Stimulated activated CD8-positive, alpha-beta memory T cell treated with anti-CD3 and anti-CD28 coated beads, Interleukin-4, amount 100 ng/mL, for 1 hour (primary cell): ENCODE measurements around the gene CWF19L1.
"Not testable (repeated sequence)": the region's sequence is repeated elsewhere in the genome, so short reads cannot be mapped to it uniquely, and the experiment has no call there.

Experiments used
- DNase-seq, 2 donors: peaks; one replicate each; pipeline ENCODE4 v3.0.0-alpha.2; 2020; ENCODE audit warnings: low read depth in 2 of 2, low spot score in 1 of 2

The CWF19L1 gene

DNA sequence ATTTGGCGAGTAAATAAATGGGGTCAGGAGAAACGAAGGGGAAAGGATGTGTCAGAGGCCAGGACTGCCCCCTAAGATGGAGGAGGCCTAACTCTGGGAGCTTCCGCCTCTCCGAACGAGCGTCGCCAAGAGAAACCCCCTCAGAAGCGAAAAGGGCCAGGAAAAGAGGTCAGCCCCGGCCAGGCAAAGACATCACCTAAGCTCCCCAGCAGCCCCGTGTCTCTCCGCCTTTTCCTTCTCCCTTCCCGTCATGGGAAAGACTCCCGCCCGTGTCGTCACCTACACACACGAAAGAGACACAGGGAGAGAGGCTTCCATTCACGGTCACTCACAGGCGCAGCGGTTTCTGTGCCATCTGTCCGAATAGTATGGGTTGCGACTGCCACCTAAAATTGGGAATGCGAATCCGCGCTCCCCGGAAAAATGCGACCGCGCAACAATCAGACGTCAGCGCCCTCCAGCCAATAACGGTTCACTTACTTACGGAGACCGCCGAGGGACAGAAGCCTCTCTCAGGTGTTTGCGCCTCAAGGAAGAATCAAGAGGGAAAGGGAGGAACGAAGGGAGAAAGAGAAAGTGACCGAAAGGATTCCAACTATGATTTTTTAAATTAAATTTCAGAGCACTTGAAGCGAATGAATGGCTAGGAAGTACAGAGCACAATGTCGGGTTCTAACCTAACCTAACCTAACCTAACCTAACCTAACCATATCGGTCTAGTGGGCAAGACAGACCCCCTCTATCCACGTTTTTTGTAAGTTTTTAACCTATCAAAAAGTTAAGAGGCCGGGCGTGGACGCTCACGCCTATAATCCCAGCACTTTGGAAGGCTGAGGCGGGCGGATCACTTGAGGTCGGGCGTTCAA lies at the start of gene CWF19L1:
TSS of gene CWF19L1 (minus strand) at position 400 of the 866 bp plus-strand sequence. CDS start at position 355, 45 bp downstream.
- DNase-seq, result peak; percentile 41 to 59

DNA sequence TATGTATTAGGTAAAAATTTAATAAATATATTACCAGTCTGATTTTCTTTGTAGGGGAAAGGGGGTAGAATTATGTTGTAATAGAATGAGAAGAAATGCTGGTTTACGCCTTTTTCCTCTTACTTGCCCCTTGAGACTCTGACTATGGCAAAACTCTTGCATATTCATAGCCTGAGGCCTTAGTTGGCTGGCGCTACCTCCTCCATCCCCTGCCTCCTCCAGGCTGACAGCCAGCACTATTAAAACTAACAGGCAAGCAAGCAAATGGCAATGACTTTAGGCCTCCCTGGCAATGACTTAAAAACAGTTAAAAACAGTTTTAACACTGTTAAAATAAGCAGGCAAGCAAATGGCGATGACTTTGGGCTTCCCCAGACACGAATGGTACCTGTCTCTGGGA lies 48.2 kb upstream of the CWF19L1 start:
- DNase-seq, result no peak

DNA sequence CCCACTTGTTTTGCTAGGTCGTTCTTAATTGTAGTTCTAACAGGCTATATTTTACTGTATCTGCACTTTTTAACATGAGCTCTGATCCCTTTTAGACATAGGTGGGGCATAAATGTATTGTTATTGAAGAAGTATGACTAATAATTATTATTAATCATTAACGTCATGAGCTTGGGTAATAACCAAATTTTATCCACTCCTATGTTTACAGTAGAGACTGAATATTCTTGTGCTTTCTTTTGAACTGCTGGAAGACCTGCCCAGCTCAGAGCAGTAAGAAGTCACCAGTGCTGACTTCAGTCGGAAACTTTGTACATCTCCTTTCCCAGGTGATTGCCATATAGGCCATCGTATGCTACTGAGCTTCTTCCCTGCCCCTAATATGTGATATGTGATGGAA lies 43.9 kb upstream of the CWF19L1 start:
- DNase-seq, result no peak

DNA sequence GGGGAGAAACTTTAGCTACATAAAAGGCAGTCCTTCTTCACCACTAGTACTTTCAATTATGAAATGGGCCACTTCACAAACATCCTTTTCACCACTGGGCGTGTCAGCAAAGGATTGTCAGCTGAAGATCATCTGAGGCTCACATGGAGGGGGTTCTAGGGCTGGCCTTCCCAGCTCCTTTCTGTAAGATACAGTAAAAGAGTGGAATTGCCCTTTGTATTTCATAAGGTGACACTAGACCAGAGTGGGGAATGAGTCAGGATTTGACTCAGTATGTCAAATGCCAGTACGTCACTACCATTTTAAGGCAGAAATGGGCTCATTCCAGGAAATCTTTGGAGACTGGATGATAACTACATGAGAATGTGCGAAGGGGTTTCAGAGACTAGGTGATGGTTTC lies 40.2 kb upstream of the CWF19L1 start:
- no peak for DNase-seq

DNA sequence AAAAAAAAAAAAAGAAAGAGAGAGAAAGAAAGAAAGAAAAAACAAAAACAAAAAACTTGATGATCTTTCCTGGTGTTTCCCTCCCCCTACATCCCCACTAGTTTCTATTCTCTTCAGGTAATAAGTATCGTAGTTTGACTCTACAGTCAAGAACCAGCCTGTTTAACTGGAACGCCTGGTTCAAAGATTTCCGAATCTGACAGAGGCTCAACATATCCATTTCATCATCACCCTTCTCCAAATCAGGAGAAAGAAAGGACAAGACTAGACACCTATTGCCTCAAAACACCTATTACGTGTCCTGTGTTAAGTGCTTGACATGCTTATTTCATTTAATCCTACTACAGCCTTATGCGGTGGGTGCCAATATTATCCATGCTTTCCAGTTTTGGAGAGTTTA lies 39.4 kb upstream of the CWF19L1 start:
- no peak for DNase-seq

GRCh38 chr10:100304414-100304813 lies 37.0 kb upstream of the CWF19L1 start:
- DNase-seq, result no peak

- DNase-seq, result no peak
Measured at GRCh38 chr10:100303724-100304319, 36.4 kb upstream of the CWF19L1 start.

DNA sequence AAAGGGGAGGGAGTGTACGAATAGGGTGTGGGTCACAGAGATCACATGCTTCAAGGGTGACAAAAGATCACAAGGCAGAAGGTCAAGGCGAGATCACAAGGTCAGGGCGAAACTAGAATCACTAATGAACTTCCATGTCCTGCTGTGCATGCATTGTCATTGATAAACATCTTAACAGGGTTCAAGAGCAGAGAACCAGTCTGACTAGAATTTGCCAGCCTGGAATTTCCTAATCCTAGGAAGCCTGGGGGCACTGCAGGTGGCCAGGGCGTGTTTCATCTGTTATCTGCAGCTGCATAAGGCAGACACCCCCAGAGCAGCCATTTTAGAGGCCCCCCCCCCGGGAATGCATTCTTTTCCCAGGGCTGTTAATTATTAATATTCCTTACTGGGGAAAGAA lies 33.7 kb upstream of the CWF19L1 start:
- not testable (repeated sequence) for DNase-seq

DNA sequence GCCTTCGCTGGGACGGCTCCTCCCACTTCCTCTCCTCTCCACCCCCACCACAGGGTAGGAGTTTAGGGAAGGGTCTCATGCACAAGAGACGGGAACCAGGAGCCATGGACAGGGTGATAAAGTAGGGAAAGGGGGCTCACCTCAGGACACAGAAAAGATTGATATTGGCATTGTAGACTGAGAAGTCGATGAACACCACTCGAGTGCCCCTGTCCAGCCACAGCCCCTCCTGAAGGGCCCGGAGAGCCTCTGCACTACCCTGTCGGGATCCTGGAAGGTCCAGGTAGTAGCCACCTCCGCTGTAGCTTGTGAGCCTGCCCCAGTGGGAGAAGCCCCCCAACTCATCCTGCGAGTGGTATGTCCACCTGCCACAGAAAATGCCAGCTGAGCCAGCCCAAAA lies 29.8 kb upstream of the CWF19L1 start:
- DNase-seq, result no peak

DNA sequence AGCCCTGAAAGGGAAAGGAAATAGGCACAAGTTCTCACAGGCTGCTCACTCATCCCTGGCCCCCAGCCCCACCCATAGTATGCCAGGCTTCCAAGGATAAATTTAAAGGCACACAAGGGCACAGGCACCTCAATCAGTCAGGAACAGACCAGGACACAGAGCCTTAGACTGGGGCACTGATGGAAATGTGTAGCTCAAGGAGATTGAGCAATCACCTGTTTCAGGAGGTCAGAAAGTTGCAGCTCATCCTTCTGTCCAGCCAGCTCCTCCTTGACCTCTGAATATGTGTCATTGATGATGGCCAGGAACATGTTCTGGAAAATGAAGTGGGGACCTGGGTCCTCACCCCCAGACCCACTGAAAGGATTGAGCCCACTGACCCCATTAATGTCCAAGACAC lies 25.6 kb upstream of the CWF19L1 start:
- no peak for DNase-seq

- DNase-seq, result not testable (repeated sequence)
Measured at GRCh38 chr10:100292300-100292699, 24.9 kb upstream of the CWF19L1 start.

- DNase-seq, result no peak
Measured at GRCh38 chr10:100291356-100291755, 23.9 kb upstream of the CWF19L1 start.

DNA sequence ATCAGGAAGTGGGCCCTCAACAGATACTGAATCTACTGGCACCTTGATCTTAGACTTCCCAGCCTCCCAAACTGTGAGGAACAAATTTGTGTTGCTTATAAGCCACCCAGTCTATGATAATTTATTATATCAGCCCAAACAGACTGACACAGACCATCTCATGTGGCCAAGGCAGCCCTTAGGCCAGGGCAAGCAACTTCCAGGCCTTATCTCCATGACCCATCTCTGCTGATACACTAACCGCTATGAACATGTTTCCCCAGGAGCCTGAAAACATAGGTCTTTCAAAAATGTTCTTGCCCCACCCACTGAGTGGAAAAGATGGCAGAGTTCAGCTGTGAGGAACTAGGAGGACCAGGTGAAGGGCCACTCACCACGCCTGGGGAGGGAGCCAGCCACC lies 22.2 kb upstream of the CWF19L1 start:
- no peak for DNase-seq

DNA sequence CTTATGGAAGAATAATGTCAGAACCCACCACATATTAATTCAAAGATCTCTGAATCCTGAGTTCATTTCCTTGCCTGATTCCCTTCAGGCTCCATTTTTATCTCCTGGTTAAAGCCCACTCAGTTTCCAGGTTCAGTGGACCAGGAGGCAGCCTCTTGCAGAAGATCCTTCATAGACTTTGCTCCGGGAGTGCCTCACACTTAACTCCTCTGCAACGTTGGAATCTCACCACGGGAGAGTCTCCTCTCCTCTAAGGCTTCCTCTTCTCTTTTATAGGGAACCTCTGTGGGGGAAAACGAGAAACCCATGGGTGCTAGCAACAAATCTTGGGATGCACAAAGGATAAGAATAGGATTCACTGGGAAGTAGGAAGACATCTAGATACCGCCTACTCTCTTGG lies 20.8 kb upstream of the CWF19L1 start:
- no peak for DNase-seq

DNA sequence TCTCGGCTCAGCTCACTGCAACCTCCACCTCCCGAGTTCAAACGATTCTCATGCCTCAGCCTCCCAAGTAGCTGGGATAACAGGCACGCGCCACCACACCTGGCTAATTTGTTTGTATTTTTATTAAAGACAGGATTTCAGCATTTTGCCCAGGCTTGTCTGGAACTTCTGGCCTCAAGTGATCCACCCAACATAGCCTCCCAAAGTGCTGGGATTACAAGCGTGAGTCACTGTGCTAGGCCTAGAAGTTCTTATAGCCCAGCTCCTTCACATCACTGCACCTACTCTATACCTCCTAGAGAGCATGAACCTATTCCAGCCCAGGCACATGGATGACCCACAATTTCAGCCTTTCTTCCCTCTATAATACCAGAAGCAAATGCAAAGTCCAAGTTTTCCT lies 20.3 kb upstream of the CWF19L1 start:
- no peak for DNase-seq

DNA sequence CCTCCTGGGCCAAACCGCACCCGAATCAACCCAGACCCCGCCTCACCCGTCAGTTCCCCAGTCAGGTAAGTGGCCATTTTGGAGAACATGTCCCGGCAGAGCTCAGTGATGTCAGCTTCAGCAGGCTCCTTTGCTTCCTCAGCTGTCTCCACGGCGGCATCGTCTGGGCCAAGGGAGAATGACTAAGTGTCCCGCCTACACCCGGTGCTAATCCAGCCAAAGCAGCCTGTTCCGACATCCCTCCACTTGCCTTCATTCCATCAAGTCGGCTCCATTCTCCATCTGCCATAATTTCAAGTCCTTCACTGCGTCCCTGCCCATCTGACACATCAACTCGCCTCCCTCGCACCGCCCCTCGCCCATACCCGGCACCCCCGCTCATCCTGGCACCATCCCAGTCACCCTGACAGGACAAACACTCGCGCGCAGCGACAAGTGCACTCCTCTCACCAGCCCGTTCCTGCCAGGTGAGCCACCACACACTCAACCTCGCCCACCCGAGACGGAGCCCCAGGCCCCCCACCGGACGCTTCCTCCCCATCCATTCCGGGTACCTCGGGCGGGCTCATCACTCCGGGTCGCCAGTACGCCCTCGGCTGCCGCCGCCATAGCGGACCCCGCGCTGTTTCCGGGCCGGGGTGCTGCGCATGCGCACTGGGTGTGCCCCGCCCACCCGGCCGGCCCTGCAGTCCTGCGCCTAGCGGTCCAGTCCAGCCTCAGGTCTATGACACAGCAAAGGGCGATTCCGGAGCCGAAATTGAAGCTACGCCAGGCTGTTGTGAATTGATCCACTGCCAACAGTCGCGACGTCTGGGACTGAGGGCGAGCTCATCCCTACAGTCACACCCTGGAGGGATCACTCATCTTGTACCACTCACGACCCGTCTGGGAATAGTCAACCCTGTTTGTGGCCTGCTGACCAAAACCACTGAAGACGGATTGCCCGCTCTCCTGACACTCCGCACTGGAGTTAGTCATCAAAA lies 18.9 kb upstream of the CWF19L1 start, which contains the start of gene BLOC1S2:
TSS of gene BLOC1S2 (minus strand) at position 630 of the 983 bp plus-strand sequence. CDS start at position 609, 21 bp downstream.
- DNase-seq, result peak; percentile 73 to 76

- DNase-seq, result not testable (repeated sequence)
Measured at GRCh38 chr10:100285326-100285725, 17.9 kb upstream of the CWF19L1 start.

- no peak for DNase-seq
Measured at GRCh38 chr10:100282907-100283306, 15.5 kb upstream of the CWF19L1 start.

- not testable (repeated sequence) for DNase-seq
Measured at GRCh38 chr10:100276971-100277370, 9.5 kb upstream of the CWF19L1 start.

DNA sequence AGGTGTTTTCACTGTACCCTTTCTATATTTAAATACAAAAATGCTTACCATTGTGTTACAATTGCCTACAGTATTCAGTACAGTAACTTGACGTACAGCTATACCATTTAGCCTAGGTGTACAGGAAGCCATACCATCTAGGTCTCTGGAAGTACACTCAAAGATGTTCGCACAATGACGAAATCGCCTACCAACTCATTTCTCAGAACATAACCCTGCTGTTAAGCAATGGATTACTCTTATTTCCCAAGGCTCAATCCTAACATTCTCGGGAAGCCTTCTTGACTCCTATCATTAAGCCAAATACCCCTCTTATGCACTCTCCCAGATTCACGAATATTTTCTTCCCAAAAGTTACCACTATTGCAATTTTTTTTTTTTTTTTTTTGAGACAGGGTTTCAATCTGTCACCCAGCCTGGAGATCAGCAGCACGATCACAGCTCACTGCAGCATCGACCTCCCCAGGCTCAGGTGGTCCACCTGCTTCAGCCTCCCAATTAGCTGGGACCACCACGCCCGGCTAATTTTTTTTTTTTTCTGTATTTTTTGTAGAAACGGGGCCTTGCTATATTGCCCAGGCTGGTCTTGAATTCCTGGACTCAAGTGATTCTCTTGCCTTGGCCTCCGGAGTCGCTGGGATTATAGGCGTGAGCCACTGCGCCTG lies 1.5 kb downstream of the CWF19L1 start:
- DNase-seq, result no peak

DNA sequence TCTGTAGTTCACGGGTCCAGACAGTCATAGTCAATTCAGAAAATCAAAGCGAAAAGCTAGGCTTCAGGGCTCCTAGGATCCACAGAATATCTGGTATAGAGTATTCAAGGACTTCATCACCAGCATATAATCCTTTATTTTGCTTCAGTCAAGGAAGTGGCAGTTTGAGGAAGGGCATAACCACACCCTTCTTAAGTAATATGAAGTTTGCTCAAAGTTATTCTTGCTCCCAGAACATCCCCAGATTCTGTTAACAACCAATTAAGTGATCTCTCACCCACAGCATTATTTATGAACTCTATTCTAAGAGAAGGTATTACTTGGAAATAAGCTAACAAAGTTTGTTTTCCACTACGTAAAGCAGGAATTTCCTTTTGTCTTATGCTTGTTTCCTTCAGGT lies 13.2 kb downstream of the CWF19L1 start:
- DNase-seq, result no peak
